Neutrophil (primary cell): ENCODE measurements around the gene GRPEL2.

Experiments
- H3K27ac ChIP-seq: fragments of 200-600 bp; sonication (generic); 2 replicates; pipeline ENCODE4 v1.5.1; 2016; ENCODE audit warnings: mild to moderate bottlenecking, moderate library complexity
- H3K27me3 ChIP-seq: fragments of 200-600 bp; sonication (generic); 2 replicates; pipeline ENCODE4 v1.6.0; 2016; ENCODE audit warnings: mild to moderate bottlenecking
- H3K36me3 ChIP-seq: fragments of 200-600 bp; sonication (generic); 2 replicates; pipeline ENCODE4 v1.5.1; 2017
- H3K4me1 ChIP-seq, 2 experiments: fragments of 200-600 bp in 1 of 2; sonication (generic) in 1 of 2; 1 replicate in 1 of 2; 2 replicates in 1 of 2; pipeline versions ENCODE4 v1.5.1 to v1.6.1; 2013 to 2016; ENCODE audit warnings: low read depth in 1 of 2, low read length in 1 of 2, mild to moderate bottlenecking in 1 of 2, moderate library complexity in 1 of 2; ENCODE audit not compliant: control insufficient read depth in 1 of 2, insufficient read depth in 1 of 2
- H3K4me3 ChIP-seq, 2 experiments: fragments of 200-600 bp in 1 of 2; sonication (generic) in 1 of 2; 1 replicate in 1 of 2; 2 replicates in 1 of 2; pipeline ENCODE4 v1.5.1; 2013 to 2016; ENCODE audit warnings: low read depth in 1 of 2, low read length in 1 of 2, mild to moderate bottlenecking in 1 of 2, moderate library complexity in 1 of 2
- H3K9me3 ChIP-seq: fragments of 200-600 bp; sonication (generic); 2 replicates; pipeline ENCODE4 v1.5.1; 2016
- CTCF ChIP-seq: fragments of 200-600 bp; sonication (generic); IDR thresholded peaks from 2 replicates; pipeline ENCODE4 v1.5.1; 2016; ENCODE audit warnings: antibody characterized with exemption

The GRPEL2 gene

DNA sequence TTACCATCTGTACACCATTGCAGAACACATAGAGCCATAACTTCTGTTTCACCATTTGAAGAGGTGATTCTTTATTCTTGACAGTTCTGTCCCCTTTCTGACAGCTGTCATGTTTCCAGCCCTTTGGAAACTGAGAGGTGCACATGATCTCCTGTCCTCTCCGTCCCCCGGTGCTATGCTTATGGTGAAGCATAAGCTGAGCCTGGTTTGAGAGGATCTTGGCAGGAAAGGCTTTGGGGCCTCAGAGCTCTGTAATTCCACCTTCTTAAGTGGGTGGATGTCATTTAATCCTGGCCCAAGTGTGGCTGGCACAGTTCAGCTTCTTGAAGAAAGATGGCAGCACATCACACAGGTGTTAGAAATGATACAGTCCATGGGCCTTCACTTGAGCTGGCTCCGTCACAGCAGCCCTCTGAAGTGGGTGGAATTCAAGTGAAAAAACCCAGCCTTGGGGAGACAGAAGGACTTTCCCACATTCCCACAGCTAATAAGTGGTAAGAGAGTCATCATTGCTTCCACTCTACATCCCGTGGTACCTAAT lies 30.7 kb upstream of the GRPEL2 start:
- Histone ChIP-seq H3K27me3 (no peaks in the 10 kb centered on the region), H3K4me1 (no peaks in the 10 kb centered on the region), H3K9me3 (no peaks in the 10 kb centered on the region), H3K4me3 (no peak overlapping the region), H3K36me3 (no peaks in the 10 kb centered on the region), H3K27ac (no peak overlapping the region)
- TF ChIP-seq CTCF, result no peak

- no peak for TF ChIP-seq CTCF
- Histone ChIP-seq H3K4me1 (no peaks in the 10 kb centered on the region), H3K36me3 (no peaks in the 10 kb centered on the region), H3K9me3 (no peaks in the 10 kb centered on the region), H3K27me3 (no peaks in the 10 kb centered on the region), H3K27ac (no peak overlapping the region), H3K4me3 (no peak overlapping the region)
Observed at GRCh38 chr5:149315753-149316152, 29.5 kb upstream of the GRPEL2 start.

DNA sequence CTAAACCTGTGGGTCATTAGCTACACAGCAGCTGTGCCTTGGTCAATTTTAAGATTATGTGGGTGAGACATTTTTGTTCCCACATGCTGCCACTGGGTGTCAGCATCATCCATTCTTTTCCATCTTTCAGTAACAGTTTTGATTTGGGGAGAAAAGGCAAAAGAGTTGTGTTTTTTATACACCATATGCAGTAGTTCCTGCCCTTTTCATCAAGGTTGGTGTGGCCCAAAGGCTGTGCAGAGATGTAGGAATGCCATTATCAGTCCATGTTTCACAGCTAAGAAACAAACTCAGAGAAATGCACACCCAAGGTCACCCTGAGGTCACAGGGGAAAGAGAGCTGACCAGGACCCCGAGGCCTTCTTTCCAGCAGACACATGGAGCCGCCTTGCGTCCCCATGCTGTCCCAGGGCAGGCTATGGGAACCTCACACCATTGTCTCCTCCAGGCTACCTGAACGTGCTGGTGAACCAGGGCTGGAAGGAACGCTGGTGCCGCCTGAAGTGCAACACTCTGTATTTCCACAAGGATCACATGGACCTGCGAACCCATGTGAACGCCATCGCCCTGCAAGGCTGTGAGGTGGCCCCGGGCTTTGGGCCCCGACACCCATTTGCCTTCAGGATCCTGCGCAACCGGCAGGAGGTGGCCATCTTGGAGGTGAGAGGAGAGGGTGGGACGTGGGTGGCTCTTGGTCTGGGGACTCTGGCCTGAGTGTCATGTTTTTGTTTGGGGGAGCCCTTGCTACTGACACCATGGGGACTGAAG lies 27.8 kb upstream of the GRPEL2 start:
- H3K9me3 ChIP-seq, result no peaks in the 10 kb centered on the region
- no peak overlapping the region for H3K27ac ChIP-seq
- no peak overlapping the region for H3K4me3 ChIP-seq
- no peaks in the 10 kb centered on the region for H3K27me3 ChIP-seq
- TF ChIP-seq CTCF, result peak; percentile 54
- H3K4me1 ChIP-seq, result no peaks in the 10 kb centered on the region
- no peaks in the 10 kb centered on the region for H3K36me3 ChIP-seq

- Histone ChIP-seq H3K4me1 (no peaks in the 10 kb centered on the region), H3K27ac (no peak overlapping the region), H3K4me3 (no peak overlapping the region), H3K36me3 (no peaks in the 10 kb centered on the region), H3K9me3 (no peaks in the 10 kb centered on the region), H3K27me3 (no peaks in the 10 kb centered on the region)
- TF ChIP-seq CTCF, result no peak
Observed at GRCh38 chr5:149319174-149319573, 26.1 kb upstream of the GRPEL2 start.

- H3K4me1 ChIP-seq, result no peaks in the 10 kb centered on the region
Observed at GRCh38 chr5:149320791-149321330, 24.4 kb upstream of the GRPEL2 start.

More at GRCh38 chr5:149320791-149321330, 24.4 kb upstream of the GRPEL2 start:
- Histone ChIP-seq H3K27ac (no peak overlapping the region), H3K27me3 (no peaks in the 10 kb centered on the region), H3K4me3 (no peak overlapping the region), H3K36me3 (no peaks in the 10 kb centered on the region), H3K9me3 (no peaks in the 10 kb centered on the region)
- TF ChIP-seq CTCF, result no peak
